SH-SY5Y (cell line): ENCODE data around the gene DAW1.

ENCODE experiments used
- GATA2 ChIP-seq: IDR thresholded peaks from 2 replicates; pipeline ENCODE4 v1.6.1; 2011; ENCODE audit warnings: mild to moderate bottlenecking, low read depth, low read length
- GATA3 ChIP-seq: IDR thresholded peaks from 2 replicates; pipeline ENCODE4 v1.6.1; 2011; ENCODE audit warnings: low read depth, mild to moderate bottlenecking, low read length, moderate library complexity

- TF ChIP-seq GATA2 (no peak), GATA3 (no peak)
Measured at GRCh38 chr2:227889336-227889735, 17.9 kb downstream of the DAW1 start.
